ENCODE results near the gene C6orf132. TPM values are rescaled to one million over a fixed set of nuclear protein-coding genes. Genes with fewer than 3 reads are reported as not detected.
"Not testable (repeated sequence)": the region's sequence is repeated elsewhere in the genome, so short reads cannot be mapped to it uniquely, and the experiment has no call there.

C6orf132 gene
- polyA plus RNA-seq, 2 donors, result 150 to 357 TPM

- Histone ChIP-seq H3K4me3 (ENCODE audit: low read depth in 1 of 2, low read length in 2 of 2) (no peak overlapping the region), H3K9me3 (ENCODE audit: control insufficient read depth in 2 of 2, insufficient read depth in 1 of 2, low read depth in 1 of 2, low read length in 1 of 2) (no peaks in the 10 kb centered on the region), H3K27ac (ENCODE audit: low read depth in 2 of 2, low read length in 1 of 2) (no peak overlapping the region), H3K4me1 (ENCODE audit: control insufficient read depth in 2 of 2, insufficient read depth in 2 of 2, low read length in 1 of 2) (no peaks in the 10 kb centered on the region), H3K27me3 (ENCODE audit: control insufficient read depth in 1 of 2, insufficient read depth in 2 of 2, low read length in 2 of 2) (no peaks in the 10 kb centered on the region), H3K36me3 (ENCODE audit: control insufficient read depth in 2 of 2, insufficient read depth in 2 of 2, low read length in 1 of 2) (no peaks in the 10 kb centered on the region)
- 28 to 39% methylated on average over 27 of the region's 27 CpGs for WGBS, 2 donors
Measured at GRCh38 chr6:42177514-42178364, 35.3 kb upstream of the C6orf132 start.

- Histone ChIP-seq H3K9me3 (ENCODE audit: control insufficient read depth in 2 of 2, insufficient read depth in 1 of 2, low read depth in 1 of 2, low read length in 1 of 2) (no peaks in the 10 kb centered on the region), H3K36me3 (ENCODE audit: control insufficient read depth in 2 of 2, insufficient read depth in 2 of 2, low read length in 1 of 2) (no peaks in the 10 kb centered on the region), H3K27ac (ENCODE audit: low read depth in 2 of 2, low read length in 1 of 2) (no peak overlapping the region), H3K4me1 (ENCODE audit: control insufficient read depth in 2 of 2, insufficient read depth in 2 of 2, low read length in 1 of 2) (peaks cover 0 to 2% of the 10 kb centered on the region in 2 donors), H3K27me3 (ENCODE audit: control insufficient read depth in 1 of 2, insufficient read depth in 2 of 2, low read length in 2 of 2) (no peaks in the 10 kb centered on the region), H3K4me3 (ENCODE audit: low read depth in 1 of 2, low read length in 2 of 2) (no peak overlapping the region)
Measured at GRCh38 chr6:42176981-42177380, 34.6 kb upstream of the C6orf132 start.

GRCh38 chr6:42175860-42176259 lies 33.4 kb upstream of the C6orf132 start:
- H3K27me3 ChIP-seq (ENCODE audit: control insufficient read depth in 1 of 2, insufficient read depth in 2 of 2, low read length in 2 of 2), result no peaks in the 10 kb centered on the region
- H3K27ac ChIP-seq (ENCODE audit: low read depth in 2 of 2, low read length in 1 of 2), result no peak overlapping the region
- H3K9me3 ChIP-seq (ENCODE audit: control insufficient read depth in 2 of 2, insufficient read depth in 1 of 2, low read depth in 1 of 2, low read length in 1 of 2), result no peaks in the 10 kb centered on the region
- no peak overlapping the region for H3K4me3 ChIP-seq (ENCODE audit: low read depth in 1 of 2, low read length in 2 of 2)
- peaks cover 0 to 2% of the 10 kb centered on the region in 2 donors for H3K4me1 ChIP-seq (ENCODE audit: control insufficient read depth in 2 of 2, insufficient read depth in 2 of 2, low read length in 1 of 2)
- no peaks in the 10 kb centered on the region for H3K36me3 ChIP-seq (ENCODE audit: control insufficient read depth in 2 of 2, insufficient read depth in 2 of 2, low read length in 1 of 2)
- 73 to 77% methylated on average over 5 of the region's 5 CpGs for WGBS, 2 donors

GRCh38 chr6:42173101-42173500 lies 30.7 kb upstream of the C6orf132 start, which contains the start of gene GUCA1A:
TSS of gene GUCA1A (plus strand) at chr6:42173364. CDS start at chr6:42173614, 250 bp downstream.
- Histone ChIP-seq H3K27me3 (ENCODE audit: control insufficient read depth in 1 of 2, insufficient read depth in 2 of 2, low read length in 2 of 2) (no peaks in the 10 kb centered on the region), H3K4me3 (ENCODE audit: low read depth in 1 of 2, low read length in 2 of 2) (no peak within 1 kb of the TSS), H3K4me1 (ENCODE audit: control insufficient read depth in 2 of 2, insufficient read depth in 2 of 2, low read length in 1 of 2) (peaks cover 0 to 2% of the 10 kb centered on the region in 2 donors), H3K36me3 (ENCODE audit: control insufficient read depth in 2 of 2, insufficient read depth in 2 of 2, low read length in 1 of 2) (no peaks in the 10 kb centered on the region), H3K27ac (ENCODE audit: low read depth in 2 of 2, low read length in 1 of 2) (no peak within 1 kb of the TSS), H3K9me3 (ENCODE audit: control insufficient read depth in 2 of 2, insufficient read depth in 1 of 2, low read depth in 1 of 2, low read length in 1 of 2) (no peaks in the 10 kb centered on the region)
- WGBS, 2 donors, result 83% methylated on average over 2 of the region's 2 CpGs

- Histone ChIP-seq H3K27ac (ENCODE audit: low read depth in 2 of 2, low read length in 1 of 2) (no peak overlapping the region), H3K27me3 (ENCODE audit: control insufficient read depth in 1 of 2, insufficient read depth in 2 of 2, low read length in 2 of 2) (no peaks in the 10 kb centered on the region), H3K36me3 (ENCODE audit: control insufficient read depth in 2 of 2, insufficient read depth in 2 of 2, low read length in 1 of 2) (no peaks in the 10 kb centered on the region), H3K4me3 (ENCODE audit: low read depth in 1 of 2, low read length in 2 of 2) (no peak overlapping the region), H3K4me1 (ENCODE audit: control insufficient read depth in 2 of 2, insufficient read depth in 2 of 2, low read length in 1 of 2) (peaks cover under 1 to 3% of the 10 kb centered on the region in 2 donors), H3K9me3 (ENCODE audit: control insufficient read depth in 2 of 2, insufficient read depth in 1 of 2, low read depth in 1 of 2, low read length in 1 of 2) (no peaks in the 10 kb centered on the region)
- 86 to 88% methylated on average over 7 of the region's 7 CpGs for WGBS, 2 donors
Measured at GRCh38 chr6:42171813-42172581, 29.6 kb upstream of the C6orf132 start.

GRCh38 chr6:42169780-42170179 lies 27.4 kb upstream of the C6orf132 start:
- 53 to 97% methylated on average over 2 of the region's 2 CpGs for whole genome bisulfite sequencing, 2 donors
- not testable (repeated sequence) for H3K27me3 ChIP-seq (ENCODE audit: control insufficient read depth in 1 of 2, insufficient read depth in 2 of 2, low read length in 2 of 2); H3K4me1 ChIP-seq (ENCODE audit: control insufficient read depth in 2 of 2, insufficient read depth in 2 of 2, low read length in 1 of 2); H3K27ac ChIP-seq (ENCODE audit: low read depth in 2 of 2, low read length in 1 of 2); H3K36me3 ChIP-seq (ENCODE audit: control insufficient read depth in 2 of 2, insufficient read depth in 2 of 2, low read length in 1 of 2); H3K9me3 ChIP-seq (ENCODE audit: control insufficient read depth in 2 of 2, insufficient read depth in 1 of 2, low read depth in 1 of 2, low read length in 1 of 2); H3K4me3 ChIP-seq (ENCODE audit: low read depth in 1 of 2, low read length in 2 of 2)

- H3K9me3 ChIP-seq (ENCODE audit: control insufficient read depth in 2 of 2, insufficient read depth in 1 of 2, low read depth in 1 of 2, low read length in 1 of 2), result no peaks in the 10 kb centered on the region
- WGBS, 2 donors, result 79 to 87% methylated on average over 6 of the region's 6 CpGs
Measured at GRCh38 chr6:42168650-42169049, 26.2 kb upstream of the C6orf132 start.

GRCh38 chr6:42166444-42167141 lies 24.2 kb upstream of the C6orf132 start:
- no peak overlapping the region for H3K4me3 ChIP-seq (ENCODE audit: low read depth in 1 of 2, low read length in 2 of 2)
- WGBS, 2 donors, result 12 to 13% methylated on average over 8 of the region's 8 CpGs
- H3K27ac ChIP-seq (ENCODE audit: low read depth in 2 of 2, low read length in 1 of 2), result peak overlapping the region in 1 of 2 donors; percentile 3
- H3K36me3 ChIP-seq (ENCODE audit: control insufficient read depth in 2 of 2, insufficient read depth in 2 of 2, low read length in 1 of 2), result no peaks in the 10 kb centered on the region
- peaks cover 5 to 7% of the 10 kb centered on the region in 2 donors for H3K4me1 ChIP-seq (ENCODE audit: control insufficient read depth in 2 of 2, insufficient read depth in 2 of 2, low read length in 1 of 2)
- peaks cover 0 to 3% of the 10 kb centered on the region in 2 donors for H3K9me3 ChIP-seq (ENCODE audit: control insufficient read depth in 2 of 2, insufficient read depth in 1 of 2, low read depth in 1 of 2, low read length in 1 of 2)
- H3K27me3 ChIP-seq (ENCODE audit: control insufficient read depth in 1 of 2, insufficient read depth in 2 of 2, low read length in 2 of 2), result no peaks in the 10 kb centered on the region

More at GRCh38 chr6:42168650-42169049, 26.2 kb upstream of the C6orf132 start:
- Histone ChIP-seq H3K27ac (ENCODE audit: low read depth in 2 of 2, low read length in 1 of 2) (no peak overlapping the region), H3K27me3 (ENCODE audit: control insufficient read depth in 1 of 2, insufficient read depth in 2 of 2, low read length in 2 of 2) (no peaks in the 10 kb centered on the region), H3K4me3 (ENCODE audit: low read depth in 1 of 2, low read length in 2 of 2) (no peak overlapping the region), H3K36me3 (ENCODE audit: control insufficient read depth in 2 of 2, insufficient read depth in 2 of 2, low read length in 1 of 2) (no peaks in the 10 kb centered on the region), H3K4me1 (ENCODE audit: control insufficient read depth in 2 of 2, insufficient read depth in 2 of 2, low read length in 1 of 2) (peaks cover 2 to 6% of the 10 kb centered on the region in 2 donors)

GRCh38 chr6:42165016-42165415 lies 22.6 kb upstream of the C6orf132 start:
- WGBS, 2 donors, result 86% methylated on average over 9 of the region's 9 CpGs
- no peaks in the 10 kb centered on the region for H3K36me3 ChIP-seq (ENCODE audit: control insufficient read depth in 2 of 2, insufficient read depth in 2 of 2, low read length in 1 of 2)

More at GRCh38 chr6:42165016-42165415, 22.6 kb upstream of the C6orf132 start:
- peaks cover 0 to 3% of the 10 kb centered on the region in 2 donors for H3K9me3 ChIP-seq (ENCODE audit: control insufficient read depth in 2 of 2, insufficient read depth in 1 of 2, low read depth in 1 of 2, low read length in 1 of 2)
- H3K27me3 ChIP-seq (ENCODE audit: control insufficient read depth in 1 of 2, insufficient read depth in 2 of 2, low read length in 2 of 2), result no peaks in the 10 kb centered on the region
- H3K4me1 ChIP-seq (ENCODE audit: control insufficient read depth in 2 of 2, insufficient read depth in 2 of 2, low read length in 1 of 2), result peaks cover 5 to 7% of the 10 kb centered on the region in 2 donors
- H3K27ac ChIP-seq (ENCODE audit: low read depth in 2 of 2, low read length in 1 of 2), result no peak overlapping the region
- H3K4me3 ChIP-seq (ENCODE audit: low read depth in 1 of 2, low read length in 2 of 2), result no peak overlapping the region
